ENCODE data around the gene HPCAL1. TPM values are rescaled to one million over a fixed set of nuclear protein-coding genes. Genes with fewer than 3 reads are reported as not detected.
A peak's percentile ranks its signal among the peaks of the same experiment; 100 is the strongest.

HPCAL1 gene
- total RNA-seq, 1 experiment from 2014 or later = 273 TPM

DNA sequence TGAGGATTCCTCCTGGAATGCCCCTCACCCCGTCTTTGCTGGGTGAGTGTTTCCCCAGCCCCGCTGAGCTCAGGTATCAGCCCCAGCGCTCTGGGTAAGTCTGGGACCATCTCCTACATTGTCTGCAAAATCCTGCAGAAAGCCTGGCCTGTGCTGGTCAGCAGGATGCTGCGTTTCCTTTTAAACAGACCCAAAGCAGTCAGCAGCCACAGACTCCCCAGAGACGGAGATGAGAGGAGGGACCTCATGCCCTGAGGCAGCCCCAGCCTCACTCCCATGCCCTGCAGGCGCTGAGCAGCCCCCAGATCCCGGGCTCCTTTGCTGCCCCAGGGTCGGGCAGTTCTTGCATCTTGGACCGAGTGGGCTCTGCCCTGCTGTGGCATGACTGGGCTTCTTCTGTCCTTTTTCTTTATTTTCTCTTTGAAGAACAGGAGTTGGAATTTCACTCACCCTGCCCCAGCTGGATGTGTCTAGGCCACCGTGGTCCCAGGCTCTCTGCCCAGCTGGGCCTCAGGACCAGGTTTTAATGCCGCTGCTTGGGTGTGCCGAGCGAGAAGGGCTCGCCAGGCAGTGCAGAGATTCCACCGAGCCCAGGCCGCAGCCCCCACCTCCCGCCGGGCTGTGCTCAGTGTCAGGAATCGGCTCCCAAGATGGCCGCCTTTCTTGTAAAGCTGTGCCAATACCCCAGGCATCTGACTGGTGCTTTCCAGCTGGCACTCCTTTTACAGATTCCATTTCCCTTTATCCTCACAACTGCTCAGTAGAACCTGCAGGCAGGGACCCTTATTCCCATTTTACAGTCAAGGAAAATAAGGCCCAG, 101.8 kb downstream of the HPCAL1 start:
- peak; percentile 59 for DNase-seq (ENCODE audit: low read depth)

DNA sequence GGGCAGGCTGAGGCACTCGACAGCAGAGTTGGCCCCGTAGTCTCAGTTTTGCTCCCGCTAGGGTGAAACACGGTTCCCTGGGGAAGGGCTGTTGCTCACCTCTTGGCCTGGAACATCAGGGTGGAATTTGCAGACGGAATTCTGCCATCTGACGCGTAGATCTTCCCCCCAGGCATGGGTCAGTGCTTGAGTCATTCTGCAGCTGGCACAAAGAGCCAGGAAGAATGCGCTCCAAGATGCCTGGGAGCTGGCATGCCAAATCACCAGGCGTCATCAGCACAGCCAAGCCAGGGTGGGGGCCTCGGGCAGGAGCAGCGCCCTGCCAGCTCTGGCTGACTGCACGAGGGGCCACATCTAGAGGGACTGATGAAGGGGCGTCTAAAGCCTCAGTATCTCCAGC, 102.7 kb downstream of the HPCAL1 start:
- peak; percentile 100 for DNase-seq (ENCODE audit: low read depth)

DNA sequence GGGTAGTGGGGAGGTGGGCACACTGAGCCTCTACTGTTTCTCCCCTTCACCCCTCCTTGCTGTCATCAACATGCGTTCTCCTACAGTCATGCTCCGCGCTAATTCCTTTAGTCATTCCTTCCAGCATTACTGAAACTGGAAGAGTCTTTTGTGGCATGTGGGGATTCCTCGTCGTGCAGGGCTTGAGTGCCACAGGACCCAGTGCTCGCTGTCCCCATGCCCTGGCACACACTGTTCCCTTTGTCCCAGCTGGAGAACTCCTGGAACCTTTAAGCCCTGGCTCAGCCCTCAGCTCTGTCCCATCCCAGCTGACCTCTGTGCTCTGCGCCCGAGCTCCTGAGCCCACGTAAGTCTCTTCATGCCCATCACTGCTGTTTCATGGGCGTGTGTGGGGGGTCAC, 103.3 kb downstream of the HPCAL1 start:
- no peak for DNase-seq (ENCODE audit: low read depth)

DNA sequence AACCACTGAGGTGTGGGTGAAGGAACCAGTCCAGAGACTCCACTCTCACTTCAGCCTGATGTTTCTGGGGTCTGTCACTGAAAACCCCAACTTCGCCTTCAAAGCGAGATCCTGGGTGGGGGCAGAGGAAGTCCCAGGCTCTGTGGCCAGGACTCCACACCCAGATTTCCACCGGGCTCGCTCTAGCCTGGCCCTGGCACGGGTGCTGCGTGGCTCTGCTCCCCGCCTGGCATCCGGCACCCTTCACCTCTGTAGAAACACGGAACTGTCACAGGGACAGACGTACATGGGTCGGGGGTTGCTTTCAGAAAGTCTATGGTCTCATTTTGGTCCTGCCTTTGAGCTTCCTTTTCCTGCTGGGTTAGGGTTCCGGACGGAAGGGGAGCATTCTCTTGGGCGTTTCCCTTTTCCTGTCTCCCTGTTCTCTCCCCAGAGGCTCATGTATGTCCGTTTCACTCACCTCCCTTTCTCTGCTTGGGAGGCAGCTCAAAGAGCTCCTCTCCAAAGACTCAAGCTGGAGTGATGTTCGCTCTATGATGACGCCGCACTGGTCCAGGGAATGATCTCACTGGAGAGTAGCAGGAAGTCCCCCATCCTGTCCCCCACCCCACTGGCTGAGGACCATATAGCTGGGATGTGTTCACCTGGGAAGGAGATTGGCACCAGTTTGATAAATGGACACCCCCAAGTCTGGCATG, 103.9 kb downstream of the HPCAL1 start:
- no peak for DNase-seq (ENCODE audit: low read depth)

DNA sequence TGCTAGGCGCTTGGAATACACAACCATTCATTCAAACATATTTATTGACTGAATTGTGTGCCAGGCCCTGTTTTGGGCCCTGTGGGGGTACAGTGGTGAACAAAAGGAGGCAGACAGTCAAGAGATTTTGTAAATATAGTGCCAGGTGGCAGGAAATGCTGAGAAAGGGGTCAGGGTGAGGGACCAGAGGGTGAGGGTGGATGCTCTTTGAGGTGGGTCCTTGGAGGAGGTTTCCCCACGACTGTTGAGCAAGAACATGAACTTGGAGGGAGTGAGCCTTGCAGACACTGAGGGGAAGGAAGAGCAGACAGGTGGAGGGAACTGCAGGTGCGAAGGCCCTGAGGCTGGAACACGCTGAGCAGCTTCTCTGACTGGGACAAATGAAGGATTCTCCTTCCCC, 104.7 kb downstream of the HPCAL1 start:
- DNase-seq (ENCODE audit: low read depth) = no peak

DNA sequence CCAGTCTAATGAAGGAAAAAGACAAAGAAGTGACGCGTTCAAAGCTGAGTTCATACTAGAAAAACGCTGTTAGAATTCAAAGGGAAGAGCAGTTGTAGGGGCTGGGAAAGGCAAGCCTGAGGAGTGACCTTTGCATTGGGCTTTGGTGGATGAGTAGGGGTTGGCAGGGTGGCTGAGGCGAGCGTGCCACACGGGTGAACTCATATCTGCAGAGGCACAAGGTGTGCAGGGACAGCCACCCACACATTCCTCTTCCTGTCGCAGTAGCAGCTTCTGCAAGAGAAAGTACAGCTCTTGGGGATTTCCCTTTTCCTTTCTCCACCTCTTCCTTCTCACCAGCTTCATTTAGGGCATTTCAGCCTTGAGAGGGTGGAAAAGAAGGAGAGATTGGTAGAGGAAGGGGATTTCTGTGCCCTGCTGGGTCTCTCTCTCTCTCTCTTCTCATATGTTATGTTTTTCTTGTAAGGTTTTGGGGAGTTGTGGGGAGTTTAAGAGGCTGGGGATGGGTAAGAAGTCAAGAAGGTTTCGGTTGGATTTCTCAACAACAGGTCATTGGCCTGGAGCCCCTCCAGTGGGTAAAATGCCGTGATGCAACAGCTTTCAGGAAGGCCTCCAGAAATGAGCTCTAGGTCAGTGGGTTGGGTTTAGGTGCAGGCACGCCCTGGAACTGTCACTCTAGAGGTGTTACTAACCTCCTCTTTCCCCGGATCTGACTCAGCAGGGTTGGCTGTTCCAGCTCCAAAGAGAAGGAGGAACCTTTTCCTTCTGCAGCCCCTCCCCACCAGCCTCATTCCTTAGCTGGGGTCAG, 105.3 kb downstream of the HPCAL1 start:
- peak; percentile 95 for DNase-seq (ENCODE audit: low read depth)

DNA sequence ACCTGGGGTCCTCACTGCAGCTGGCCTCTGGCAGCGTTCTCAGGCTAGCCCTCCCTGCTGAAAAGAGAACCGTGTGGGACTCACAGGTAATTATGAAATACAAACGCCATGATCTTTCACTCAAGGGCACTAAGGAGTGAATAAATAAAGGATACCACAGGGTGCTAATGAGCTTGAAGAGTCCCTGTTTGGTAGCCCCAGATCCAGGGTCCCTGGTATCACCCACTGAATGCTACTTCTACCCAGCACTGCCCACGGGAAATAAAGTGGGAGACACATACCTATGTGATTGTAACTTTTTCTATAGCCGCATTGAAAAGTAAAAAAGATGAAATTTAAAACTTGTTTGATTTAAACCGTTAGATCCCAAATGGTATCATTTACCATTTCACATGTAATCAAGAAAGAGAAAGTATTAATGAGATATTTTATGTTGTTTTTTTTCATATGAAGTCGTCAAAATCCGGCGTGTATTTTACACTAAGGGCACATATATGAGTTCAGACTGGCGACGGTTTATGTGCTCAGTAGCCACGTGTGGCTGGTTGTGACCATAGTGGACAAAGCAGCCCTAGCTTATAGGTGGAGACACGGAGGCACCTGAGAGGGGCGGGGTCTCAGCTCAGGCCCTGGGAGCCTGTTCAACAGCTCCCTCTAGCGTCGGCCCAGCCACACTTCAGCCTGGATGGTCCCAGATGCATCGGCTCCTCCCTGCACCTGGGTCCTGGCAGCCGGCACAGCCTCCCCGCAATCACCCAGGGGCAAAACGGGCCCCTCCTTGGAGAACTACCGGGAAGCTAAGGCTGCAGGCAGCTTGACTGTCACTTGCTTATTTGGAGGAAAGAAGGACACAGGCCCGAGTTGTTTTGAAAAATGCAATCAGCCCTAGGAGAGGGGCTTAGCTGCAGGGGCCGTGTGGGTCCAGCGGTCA, 106.2 kb downstream of the HPCAL1 start:
- DNase-seq (ENCODE audit: low read depth) = peak; percentile 58

DNA sequence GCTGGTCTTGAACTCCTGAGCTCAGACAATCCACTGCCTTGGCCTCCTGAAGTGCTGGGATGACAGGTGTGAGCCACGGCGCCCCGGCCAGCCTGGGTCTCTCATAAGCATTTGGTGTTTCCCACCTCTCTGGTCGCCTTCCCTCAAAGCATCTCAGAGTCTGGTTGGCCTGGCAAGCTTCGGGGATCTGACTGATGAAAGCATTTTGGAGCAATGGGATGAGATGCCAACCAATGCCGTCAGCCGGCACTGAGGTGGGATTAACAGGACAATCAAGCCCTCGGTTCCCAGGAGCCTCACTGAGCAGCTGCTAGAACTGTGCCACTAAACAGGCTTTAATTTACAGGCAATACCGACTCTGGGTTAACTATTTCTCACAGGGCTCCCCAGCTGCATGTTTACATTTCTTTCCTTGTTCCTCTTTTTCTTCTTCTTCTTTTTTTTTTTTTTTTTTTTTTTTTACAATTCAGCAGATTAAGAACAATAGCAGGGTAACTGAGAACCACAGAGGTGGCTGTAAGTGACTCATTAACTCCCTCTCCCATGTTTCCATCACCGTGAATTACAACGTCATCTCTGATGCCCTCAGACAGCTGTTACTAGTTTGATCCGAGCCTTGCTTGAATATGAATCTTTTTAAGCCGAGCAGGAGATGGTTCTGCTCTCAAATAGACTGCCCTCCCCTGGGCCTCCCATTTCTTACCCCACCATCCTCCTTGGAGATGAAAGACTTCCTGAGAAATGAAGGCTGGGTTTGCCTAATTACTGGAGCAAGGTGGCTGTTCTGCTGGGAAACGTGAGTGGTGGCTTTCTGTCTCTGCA, 107.5 kb downstream of the HPCAL1 start:
- no peak for DNase-seq (ENCODE audit: low read depth)

DNA sequence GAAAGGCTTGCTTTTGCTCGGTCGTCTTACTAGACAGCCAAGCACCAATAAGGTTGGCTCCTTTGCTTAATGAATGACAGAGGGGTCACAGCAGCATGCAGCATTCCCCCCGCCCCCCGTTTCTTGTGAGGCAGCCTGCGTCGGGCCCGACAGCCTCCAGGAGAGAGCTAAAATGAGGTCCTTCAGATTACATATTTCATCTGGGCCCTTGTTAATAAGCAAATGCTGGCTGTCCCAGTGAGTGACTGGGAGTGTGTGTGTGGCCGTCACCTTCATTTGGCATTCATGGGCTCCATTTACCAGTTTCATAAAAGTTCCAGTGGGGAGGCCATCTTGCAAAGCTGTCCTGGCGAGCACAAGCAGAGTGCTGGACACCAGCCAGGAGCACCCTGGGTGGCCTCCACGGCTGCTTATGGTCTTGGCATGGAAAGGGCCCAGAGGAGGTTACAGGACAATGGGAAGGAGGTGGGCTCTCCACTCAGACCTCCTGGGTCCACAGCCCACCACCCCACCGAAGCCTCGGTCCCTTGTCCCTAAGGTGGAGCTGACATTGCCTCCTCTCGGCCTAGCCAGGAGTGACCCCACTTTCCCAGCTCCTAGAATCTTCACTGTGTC, 108.2 kb downstream of the HPCAL1 start:
- no peak for DNase-seq (ENCODE audit: low read depth)

DNA sequence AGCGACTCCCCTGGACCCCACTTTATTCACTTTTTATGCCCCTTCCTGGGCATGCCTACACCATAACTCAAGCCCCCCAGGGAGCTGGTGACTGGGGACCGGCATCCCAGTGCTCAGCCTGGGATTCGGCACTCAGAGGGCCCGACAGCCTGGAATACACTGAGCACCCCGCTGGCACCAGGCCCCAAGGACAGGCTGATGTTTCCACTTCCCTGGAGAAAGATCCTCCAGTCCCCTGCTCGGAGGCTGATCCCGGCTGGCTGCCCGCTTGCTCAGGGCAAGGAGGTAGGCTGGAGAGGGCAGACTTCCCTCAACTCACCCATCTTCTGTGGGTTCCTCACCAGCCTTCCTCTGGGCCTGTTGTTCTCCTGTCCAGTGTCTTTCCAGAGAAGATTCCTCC, 108.9 kb downstream of the HPCAL1 start:
- no peak for DNase-seq (ENCODE audit: low read depth)

DNA sequence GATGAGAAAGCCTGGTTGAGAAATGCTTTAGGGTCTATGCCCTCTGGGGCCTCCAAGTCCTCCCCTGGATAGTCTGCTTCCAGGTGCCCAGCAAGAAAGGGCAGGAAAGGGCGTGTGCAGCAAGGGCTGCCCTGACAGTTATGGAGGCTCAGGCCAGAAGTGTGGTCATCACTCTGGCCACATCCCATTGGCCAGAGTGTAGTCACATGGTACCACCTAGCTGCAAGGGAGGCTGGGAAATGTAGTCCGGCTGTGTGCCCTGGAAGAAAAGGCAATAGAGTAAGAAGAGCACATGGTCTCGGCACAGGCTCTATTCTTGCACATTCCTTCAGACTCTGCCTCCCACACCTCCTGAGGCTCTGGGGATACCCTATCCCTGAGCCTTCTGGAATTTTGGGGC, 109.7 kb downstream of the HPCAL1 start:
- DNase-seq (ENCODE audit: low read depth) = peak; percentile 42

DNA sequence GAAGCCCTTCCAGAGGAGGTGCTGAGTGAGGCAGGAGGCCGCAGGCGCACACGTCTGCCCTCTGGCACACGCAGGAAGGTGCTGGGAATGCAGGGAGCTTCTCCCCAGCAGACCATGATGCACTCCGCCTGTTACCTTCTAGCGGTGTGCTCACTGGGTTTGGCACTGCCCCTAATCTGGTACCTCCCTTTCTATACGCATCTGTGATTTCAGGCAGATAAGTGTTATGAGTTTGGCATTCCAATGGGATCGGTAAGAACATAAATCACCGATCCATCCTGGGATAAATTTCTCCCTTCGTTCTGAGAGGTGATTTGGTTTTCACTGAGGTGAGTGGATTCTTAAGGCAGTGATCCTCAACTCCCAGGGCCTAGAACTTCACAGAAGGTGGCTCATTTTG, 110.8 kb downstream of the HPCAL1 start:
- DNase-seq (ENCODE audit: low read depth) = no peak

DNA sequence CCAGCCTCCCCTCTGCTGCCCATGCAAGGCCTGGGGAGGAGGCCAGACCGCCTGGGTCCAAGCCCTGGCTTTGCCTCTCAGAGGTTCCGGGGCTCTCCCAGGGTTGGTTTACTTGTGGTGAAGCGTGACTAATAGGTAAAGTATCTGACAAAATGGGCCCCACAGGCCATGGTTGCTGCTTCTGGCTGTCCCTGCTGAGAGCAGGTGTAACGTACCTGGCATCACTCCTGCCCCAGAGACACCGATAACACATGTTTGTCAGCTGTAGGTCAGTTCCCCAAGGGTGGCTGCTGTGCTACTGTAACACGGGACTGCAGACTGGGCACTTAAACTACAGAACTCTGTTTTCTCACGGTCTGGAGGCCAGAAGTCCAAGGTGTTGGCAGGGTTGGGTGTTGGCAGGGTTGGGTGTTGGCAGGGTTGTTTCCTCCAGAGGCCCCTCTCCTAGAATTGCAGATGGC, 111.3 kb downstream of the HPCAL1 start:
- peak; percentile 70 for DNase-seq (ENCODE audit: low read depth)

DNA sequence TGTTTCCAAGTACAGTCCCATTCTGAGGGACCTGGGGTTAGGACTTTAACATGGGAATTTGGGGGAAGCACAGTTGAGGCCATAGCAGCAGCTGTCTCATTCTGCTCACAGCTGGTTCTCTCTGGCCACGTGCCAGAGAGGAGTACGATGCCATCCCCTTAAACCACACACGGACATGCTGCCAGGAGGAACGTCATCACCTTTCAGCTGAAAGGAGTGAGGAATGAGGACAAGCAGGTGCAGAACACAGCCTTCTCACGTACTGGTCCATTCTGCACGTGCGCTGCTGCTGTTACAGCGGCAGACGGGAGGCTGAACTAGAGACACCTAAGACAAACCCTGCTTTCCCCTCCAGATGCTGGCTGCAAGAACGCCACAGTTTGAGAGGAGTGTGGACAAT, 111.9 kb downstream of the HPCAL1 start:
- peak; percentile 66 for DNase-seq (ENCODE audit: low read depth)

DNA sequence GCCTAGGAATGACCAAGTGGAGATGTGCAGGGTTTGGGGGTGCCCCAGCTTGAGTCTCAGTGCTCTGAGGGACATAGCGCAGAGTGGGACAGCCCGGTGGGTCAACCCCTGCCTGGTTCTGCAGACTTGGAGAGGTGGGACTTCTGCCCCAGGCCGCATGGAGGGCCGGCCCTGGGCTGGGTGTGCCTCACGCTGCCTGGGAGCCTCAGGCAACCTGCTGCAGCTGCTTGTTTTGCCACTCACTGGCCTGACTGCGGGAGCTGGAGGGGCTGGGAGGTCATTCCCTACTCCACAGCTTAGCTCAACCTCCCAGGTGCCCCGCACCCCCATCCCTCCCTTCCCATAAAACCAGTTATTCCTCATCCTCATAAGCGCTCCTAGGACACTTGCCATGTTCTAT, 112.3 kb downstream of the HPCAL1 start:
- no peak for DNase-seq (ENCODE audit: low read depth)

DNA sequence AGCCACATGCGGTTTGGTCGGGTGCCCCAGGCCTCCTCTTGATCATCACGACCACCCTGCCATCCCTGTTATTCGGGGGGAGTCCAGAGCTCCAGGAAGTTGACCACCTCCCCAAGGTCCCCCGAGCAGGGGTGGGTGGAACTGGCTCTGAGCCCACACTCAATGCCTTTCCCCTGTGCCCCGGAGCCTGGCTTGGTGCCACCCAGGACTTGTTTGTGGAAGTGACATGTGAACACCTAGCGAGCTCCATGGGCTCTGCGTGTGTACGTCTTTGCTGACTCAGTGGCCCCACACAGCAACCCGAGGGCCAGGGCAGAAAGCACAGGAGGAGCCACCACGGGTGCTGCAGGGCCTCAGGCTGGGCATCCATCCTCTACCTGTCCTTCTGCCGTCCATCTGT, 112.9 kb downstream of the HPCAL1 start:
- DNase-seq (ENCODE audit: low read depth) = no peak

DNA sequence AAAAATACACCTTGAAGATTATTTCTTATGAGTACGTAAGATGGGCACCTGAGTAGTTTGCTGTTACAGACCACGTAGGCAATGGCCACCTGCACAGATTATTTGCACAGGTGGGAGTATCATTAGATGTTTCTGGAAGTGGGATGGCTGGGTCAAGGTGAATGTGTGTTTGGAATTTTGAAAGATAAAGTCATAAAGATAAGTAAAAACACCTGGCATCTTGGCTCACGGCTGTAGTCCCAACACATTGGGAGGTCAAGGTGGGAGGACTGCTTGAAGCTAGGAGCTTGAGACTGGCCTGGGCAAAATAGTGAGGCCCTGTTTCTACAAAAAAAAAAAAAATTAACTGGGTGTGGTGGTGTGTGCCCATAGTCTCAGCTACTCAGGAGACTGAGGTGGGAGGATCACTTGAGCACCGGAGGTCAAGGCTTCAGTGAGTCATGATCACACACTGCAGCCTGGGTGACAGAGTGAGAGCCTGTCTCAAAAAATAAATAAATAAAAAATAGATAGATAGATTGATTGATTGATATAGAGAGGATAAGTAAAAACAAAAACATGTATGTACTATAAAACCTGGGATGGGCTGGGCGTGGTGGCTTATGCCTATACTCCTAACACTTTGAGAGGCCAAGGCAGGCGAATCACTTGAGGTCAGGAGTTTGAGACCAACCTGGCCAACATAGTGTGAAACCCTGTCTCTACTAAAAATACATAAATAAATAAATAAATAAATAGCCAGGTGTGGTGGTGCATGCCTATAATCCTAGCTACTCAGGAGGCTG, 115.0 kb downstream of the HPCAL1 start:
- DNase-seq (ENCODE audit: low read depth) = no peak

DNA sequence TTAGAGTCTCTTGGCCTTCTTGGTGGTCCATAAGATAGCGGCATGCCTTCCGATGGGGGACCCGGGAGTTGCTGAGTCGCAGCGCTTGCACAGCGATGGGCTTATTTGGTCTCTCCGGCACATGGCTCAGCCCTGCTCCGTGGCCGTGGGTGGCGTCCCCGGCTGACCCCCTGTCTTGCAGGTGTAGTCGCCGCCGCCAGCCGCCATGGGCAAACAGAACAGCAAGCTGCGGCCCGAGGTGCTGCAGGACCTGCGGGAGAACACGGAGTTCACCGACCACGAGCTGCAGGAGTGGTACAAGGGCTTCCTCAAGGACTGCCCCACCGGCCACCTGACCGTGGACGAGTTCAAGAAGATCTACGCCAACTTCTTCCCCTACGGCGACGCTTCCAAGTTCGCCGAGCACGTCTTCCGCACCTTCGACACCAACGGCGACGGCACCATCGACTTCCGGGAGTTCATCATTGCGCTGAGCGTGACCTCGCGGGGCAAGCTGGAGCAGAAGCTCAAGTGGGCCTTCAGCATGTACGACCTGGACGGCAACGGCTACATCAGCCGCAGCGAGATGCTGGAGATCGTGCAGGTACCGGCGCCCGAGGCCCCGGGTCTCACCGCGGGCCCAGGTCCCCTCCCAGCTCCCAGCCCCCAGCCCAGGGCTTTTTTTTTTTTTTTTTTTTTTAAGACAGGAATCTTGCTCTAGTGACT, 117.0 kb downstream of the HPCAL1 start:
- no peak for DNase-seq (ENCODE audit: low read depth)

Data from RPMI7951 (cell line).